Vagina (tissue), 2 donors: ENCODE results near the gene RPE65. TPM values are rescaled to one million over a fixed set of nuclear protein-coding genes. Genes with fewer than 3 reads are reported as not detected.
"Not testable (repeated sequence)": the region's sequence is repeated elsewhere in the genome, so short reads cannot be mapped to it uniquely, and the experiment has no call there.

Source experiments
- DNase-seq, 2 donors: peaks; one replicate each; pipeline ENCODE4 v3.0.0-alpha.2; 2017; ENCODE audit errors: extremely low spot score in 2 of 2
- H3K27ac ChIP-seq: fragments of 200-600 bp; sonication (generic); one replicate; pipeline ENCODE4 v1.5.1; 2019
- H3K27me3 ChIP-seq: fragments of 200-600 bp; sonication (generic); one replicate; pipeline ENCODE4 v1.5.1; 2019
- H3K36me3 ChIP-seq, 2 donors: fragments of 200-600 bp; sonication (generic); one replicate each; pipeline ENCODE4 v1.5.1; 2017 to 2019
- H3K4me1 ChIP-seq: fragments of 200-600 bp; sonication (generic); one replicate; pipeline ENCODE4 v1.5.1; 2019
- H3K4me3 ChIP-seq, 2 donors: fragments of 200-600 bp; sonication (generic); 1 replicate in 1 of 2; 2 replicates in 1 of 2; pipeline ENCODE4 v1.5.1; 2016 to 2019
- H3K9me3 ChIP-seq: fragments of 200-600 bp; sonication (generic); one replicate; pipeline ENCODE4 v1.5.1; 2019
- POLR2A ChIP-seq, 2 donors: fragments of 450-650 bp; IDR thresholded peaks; one replicate each; pipeline ENCODE4 v1.6.1; 2017; ENCODE audit warnings: antibody characterized with exemption in 2 of 2, mild to moderate bottlenecking in 2 of 2, moderate library complexity in 2 of 2
- POLR2AphosphoS5 ChIP-seq, 2 donors: sonication (generic); formaldehyde crosslinking; IDR thresholded peaks; one replicate each; pipeline ENCODE4 v1.9.0; 2017; ENCODE audit warnings: antibody characterized with exemption in 2 of 2, mild to moderate bottlenecking in 2 of 2, low read depth in 1 of 2; ENCODE audit not compliant: insufficient read depth in 1 of 2
- intact Hi-C: fragments of 100-400 bp; cut with DNase I; formaldehyde crosslinking; loops from one replicate; pipeline ENCODE4 v1.15.1; 2023
- total RNA-seq: library from RNA; depleted of rRNA; stranded (reverse); fragments of >200 nt; gene quantifications from one replicate; pipeline ENCODE4 v1.2.3, GENCODE V29; 2016
- TF ChIP-seq, protein P1 (sequence below), 3 experiments: fragments of 450-650 bp in 2 of 3; fragments of 200-600 bp in 1 of 3; sonication (generic) in 1 of 3; IDR thresholded peaks; one replicate each; pipeline ENCODE4 v1.5.1; 2017 to 2019; ENCODE audit warnings: antibody characterized with exemption in 3 of 3, mild to moderate bottlenecking in 2 of 3, moderate library complexity in 2 of 3

RPE65 gene
- total RNA-seq, 1 donor from 2014 or later = not detected

- Histone ChIP-seq H3K27ac (no peak overlapping the region), H3K4me1 (no peaks in the 10 kb centered on the region), H3K36me3 (no peaks in the 10 kb centered on the region), H3K27me3 (no peaks in the 10 kb centered on the region), H3K9me3 (no peaks in the 10 kb centered on the region), H3K4me3 (no peak overlapping the region)
- no peak for DNase-seq
- TF ChIP-seq POLR2A (IDR thresholded peaks at IDR 0.05) (no peak), POLR2AphosphoS5 (IDR thresholded peaks at IDR 0.05; ENCODE audit: insufficient read depth in 1 of 2, low read depth in 1 of 2) (no peak)
- TF ChIP-seq, protein P1, sequence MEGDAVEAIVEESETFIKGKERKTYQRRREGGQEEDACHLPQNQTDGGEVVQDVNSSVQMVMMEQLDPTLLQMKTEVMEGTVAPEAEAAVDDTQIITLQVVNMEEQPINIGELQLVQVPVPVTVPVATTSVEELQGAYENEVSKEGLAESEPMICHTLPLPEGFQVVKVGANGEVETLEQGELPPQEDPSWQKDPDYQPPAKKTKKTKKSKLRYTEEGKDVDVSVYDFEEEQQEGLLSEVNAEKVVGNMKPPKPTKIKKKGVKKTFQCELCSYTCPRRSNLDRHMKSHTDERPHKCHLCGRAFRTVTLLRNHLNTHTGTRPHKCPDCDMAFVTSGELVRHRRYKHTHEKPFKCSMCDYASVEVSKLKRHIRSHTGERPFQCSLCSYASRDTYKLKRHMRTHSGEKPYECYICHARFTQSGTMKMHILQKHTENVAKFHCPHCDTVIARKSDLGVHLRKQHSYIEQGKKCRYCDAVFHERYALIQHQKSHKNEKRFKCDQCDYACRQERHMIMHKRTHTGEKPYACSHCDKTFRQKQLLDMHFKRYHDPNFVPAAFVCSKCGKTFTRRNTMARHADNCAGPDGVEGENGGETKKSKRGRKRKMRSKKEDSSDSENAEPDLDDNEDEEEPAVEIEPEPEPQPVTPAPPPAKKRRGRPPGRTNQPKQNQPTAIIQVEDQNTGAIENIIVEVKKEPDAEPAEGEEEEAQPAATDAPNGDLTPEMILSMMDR (IDR thresholded peaks at IDR 0.05) = no peak
- intact Hi-C loops = no loop called here
These were observed 23.2 kb downstream of the RPE65 start for GRCh38 chr1:68426594-68426993.

DNA sequence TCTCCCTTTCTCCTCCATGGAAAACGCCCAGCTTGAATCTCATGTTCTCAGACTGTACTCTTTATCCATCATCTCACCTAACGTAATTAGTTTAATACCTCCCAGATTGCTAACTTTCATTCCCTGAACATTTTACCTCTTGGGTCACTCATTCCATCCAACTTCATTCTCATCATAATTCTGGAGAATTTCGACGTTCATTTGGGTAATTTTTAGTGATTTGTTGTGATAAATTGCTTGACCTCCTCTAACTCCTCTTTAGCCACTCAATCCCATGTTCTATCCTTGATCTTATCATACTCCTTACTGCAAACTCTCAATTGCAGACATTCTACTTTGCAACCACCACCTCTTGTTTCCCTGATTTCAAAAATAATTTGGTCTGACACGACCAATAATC is 28.4 kb downstream of the RPE65 start:
- no peaks in the 10 kb centered on the region for H3K27me3 ChIP-seq
- TF ChIP-seq, protein P1 (IDR thresholded peaks at IDR 0.05) = no peak
- DNase-seq = no peak
- H3K9me3 ChIP-seq = no peaks in the 10 kb centered on the region
- H3K4me3 ChIP-seq = no peak overlapping the region
- no peak overlapping the region for H3K27ac ChIP-seq
- H3K36me3 ChIP-seq = no peaks in the 10 kb centered on the region
- intact Hi-C loops = no loop called here
- no peaks in the 10 kb centered on the region for H3K4me1 ChIP-seq

- TF ChIP-seq, protein P1 (IDR thresholded peaks at IDR 0.05) = no peak
- TF ChIP-seq POLR2A (IDR thresholded peaks at IDR 0.05) = no peak
- TF ChIP-seq POLR2AphosphoS5 (IDR thresholded peaks at IDR 0.05; ENCODE audit: insufficient read depth in 1 of 2, low read depth in 1 of 2) = no peak
- no peak for DNase-seq
- Histone ChIP-seq H3K36me3 (no peaks in the 10 kb centered on the region), H3K9me3 (no peaks in the 10 kb centered on the region), H3K27me3 (no peaks in the 10 kb centered on the region), H3K4me1 (no peaks in the 10 kb centered on the region), H3K4me3 (no peak overlapping the region), H3K27ac (no peak overlapping the region)
- intact Hi-C loops = no loop called here
These were observed 40.3 kb downstream of the RPE65 start for GRCh38 chr1:68409426-68409825.

- Histone ChIP-seq H3K36me3 (no peaks in the 10 kb centered on the region), H3K9me3 (no peaks in the 10 kb centered on the region), H3K27me3 (no peaks in the 10 kb centered on the region), H3K4me3 (no peak overlapping the region), H3K4me1 (no peaks in the 10 kb centered on the region), H3K27ac (no peak overlapping the region)
- TF ChIP-seq POLR2A (IDR thresholded peaks at IDR 0.05) (no peak), POLR2AphosphoS5 (IDR thresholded peaks at IDR 0.05; ENCODE audit: insufficient read depth in 1 of 2, low read depth in 1 of 2) (no peak)
- TF ChIP-seq, protein P1 (IDR thresholded peaks at IDR 0.05) = no peak
- no peak for DNase-seq
- intact Hi-C loops = no loop called here
These were observed 48.2 kb downstream of the RPE65 start for GRCh38 chr1:68401506-68401905.

DNA sequence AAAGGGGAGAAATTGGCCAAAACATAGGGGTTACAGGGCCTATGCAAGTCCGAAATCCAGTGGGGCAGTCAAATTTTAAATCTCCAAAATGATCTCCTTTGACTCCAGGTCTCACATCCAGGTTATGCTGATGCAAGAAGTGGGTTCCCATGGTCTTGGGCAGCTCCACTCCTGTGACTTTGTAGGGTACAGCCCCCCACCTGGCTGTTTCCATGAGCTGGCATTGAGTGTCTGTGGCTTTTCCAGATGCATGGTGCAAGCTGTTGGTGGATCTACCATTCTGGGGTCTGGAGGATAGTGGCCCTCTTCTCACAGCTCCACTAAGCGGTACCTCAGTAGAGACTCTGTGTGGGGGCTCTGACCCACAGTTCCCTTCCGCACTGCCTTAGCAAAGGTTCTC is 54.2 kb downstream of the RPE65 start:
- DNase-seq, H3K36me3 ChIP-seq, H3K4me1 ChIP-seq, H3K27me3 ChIP-seq, H3K4me3 ChIP-seq, H3K27ac ChIP-seq, H3K9me3 ChIP-seq, intact Hi-C loops: not testable (repeated sequence)

DNA sequence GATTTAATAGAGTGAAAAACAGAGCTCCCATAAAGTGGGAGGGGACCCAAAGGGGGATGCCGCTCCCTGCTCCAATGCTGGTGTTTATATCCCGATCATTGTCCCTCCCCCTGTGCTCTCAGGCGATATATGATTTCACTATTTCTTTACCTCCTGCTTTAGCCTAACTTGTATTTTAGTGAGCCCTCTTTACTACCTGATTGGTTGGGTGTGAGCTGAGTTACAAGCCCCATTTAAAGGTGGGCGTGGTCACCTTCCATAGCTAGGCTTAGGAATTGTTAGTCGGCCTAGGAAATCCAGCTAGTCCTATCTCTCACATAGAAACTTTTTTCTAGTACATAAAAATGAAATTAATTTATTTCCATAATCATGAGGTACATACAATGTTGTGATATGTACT is 57.3 kb downstream of the RPE65 start:
- H3K4me1 ChIP-seq, H3K9me3 ChIP-seq, H3K27me3 ChIP-seq, H3K36me3 ChIP-seq, H3K27ac ChIP-seq, DNase-seq, H3K4me3 ChIP-seq, intact Hi-C loops: not testable (repeated sequence)

DNA sequence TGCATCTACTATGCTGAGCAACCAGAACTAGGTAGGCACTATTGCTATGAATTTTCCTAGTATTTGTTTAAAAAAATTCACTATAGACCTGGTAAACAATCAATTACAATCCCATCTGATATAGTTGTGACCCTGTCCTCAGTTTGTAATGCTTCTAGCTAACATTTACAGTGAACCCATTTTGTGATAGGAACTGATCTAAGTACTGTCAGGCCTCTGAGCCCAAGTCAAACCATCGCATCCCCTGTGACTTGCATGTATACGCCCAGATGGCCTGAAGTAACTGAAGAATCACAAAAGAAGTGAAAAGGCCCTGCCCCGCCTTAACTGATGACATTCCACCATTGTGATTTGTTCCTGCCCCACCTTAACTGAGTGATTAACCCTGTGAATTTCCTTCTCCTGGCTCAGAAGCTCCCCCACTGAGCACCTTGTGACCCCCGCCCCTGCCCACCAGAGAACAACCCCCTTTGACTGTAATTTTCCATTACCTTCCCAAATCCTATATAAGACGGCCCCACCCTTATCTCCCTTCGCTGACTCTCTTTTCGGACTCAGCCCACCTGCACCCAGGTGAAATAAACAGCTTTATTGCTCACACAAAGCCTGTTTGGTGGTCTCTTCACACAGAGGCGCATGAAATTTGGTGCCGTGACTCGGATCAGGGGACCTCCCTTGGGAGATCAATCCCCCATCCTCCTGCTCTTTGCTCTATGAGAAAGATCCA is 63.8 kb downstream of the RPE65 start:
- H3K27me3 ChIP-seq, DNase-seq, H3K9me3 ChIP-seq, H3K27ac ChIP-seq, H3K36me3 ChIP-seq, H3K4me3 ChIP-seq, intact Hi-C loops: not testable (repeated sequence)
- H3K4me1 ChIP-seq = peaks cover 17% of the 10 kb centered on the region
